ENCODE results near the gene PLEKHA5. TPM values are rescaled to one million over a fixed set of nuclear protein-coding genes. Genes with fewer than 3 reads are reported as not detected.

Gene PLEKHA5
- total and polyA plus RNA-seq, 7 donors, result 7.0 to 32.6 (median 14.7) TPM

- no peak overlapping the region for H3K4me3 ChIP-seq
- intact Hi-C loops (cut with DNase I), result no loop called here
- H3K9me3 ChIP-seq, result no peaks in the 10 kb centered on the region
- no peak for DNase-seq
- H3K4me1 ChIP-seq, result no peaks in the 10 kb centered on the region
- no peaks in the 10 kb centered on the region for H3K36me3 ChIP-seq
- 47 to 51% methylated on average over 2 of the region's 2 CpGs for WGBS, 2 donors
- no peak overlapping the region for H3K27ac ChIP-seq
- no peak for TF ChIP-seq POLR2A (IDR thresholded peaks at IDR 0.05)
- no peaks in the 10 kb centered on the region for H3K27me3 ChIP-seq
Measured at GRCh38 chr12:19153396-19153795, 23.9 kb downstream of the PLEKHA5 start.

DNA sequence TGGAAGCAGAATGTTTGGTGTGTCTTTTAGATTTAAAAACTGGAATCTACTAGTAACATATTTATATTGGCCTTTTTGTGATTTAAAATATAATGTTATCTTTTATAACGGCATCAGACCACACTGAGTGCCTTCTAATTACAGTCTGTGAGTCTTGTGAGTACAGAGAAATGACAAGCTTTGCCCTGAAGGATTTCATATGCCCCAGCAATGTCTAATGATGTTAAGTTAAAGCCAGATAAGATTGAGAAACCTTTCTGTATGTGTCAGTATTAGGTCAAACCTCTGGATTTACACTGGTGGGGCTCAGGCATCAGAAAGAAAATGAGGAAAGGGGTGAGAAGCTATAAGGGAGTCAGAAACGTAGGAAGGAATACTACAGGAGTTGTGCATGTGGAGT is 25.2 kb downstream of the PLEKHA5 start:
- intact Hi-C loops (cut with DNase I), result no loop called here
- H3K9me3 ChIP-seq, result no peaks in the 10 kb centered on the region
- peak overlapping the region in 1 of 4 donors; percentile 28 for H3K27ac ChIP-seq
- 38 to 45% methylated on average over 2 of the region's 2 CpGs for WGBS, 2 donors
- no peaks in the 10 kb centered on the region for H3K36me3 ChIP-seq
- H3K27me3 ChIP-seq, result no peaks in the 10 kb centered on the region
- DNase-seq, result no peak
- H3K4me3 ChIP-seq, result no peak overlapping the region
- H3K4me1 ChIP-seq, result peaks cover 0 to 5% (median 0%) of the 10 kb centered on the region in 4 donors
- TF ChIP-seq POLR2A (IDR thresholded peaks at IDR 0.05), result no peak
- TF ChIP-seq EP300 (IDR thresholded peaks at IDR 0.05), result no peak
- no peak for TF ChIP-seq CTCF (IDR thresholded peaks at IDR 0.05)
- TF ChIP-seq POLR2AphosphoS5 (IDR thresholded peaks at IDR 0.05), result no peak

- H3K36me3 ChIP-seq, result no peaks in the 10 kb centered on the region
- WGBS, 2 donors, result 21 to 66% methylated on average over 5 of the region's 5 CpGs
- no peak for DNase-seq
- H3K27ac ChIP-seq, result no peak overlapping the region
- TF ChIP-seq EP300 (IDR thresholded peaks at IDR 0.05), result no peak
- TF ChIP-seq POLR2AphosphoS5 (IDR thresholded peaks at IDR 0.05), result no peak
- TF ChIP-seq CTCF (IDR thresholded peaks at IDR 0.05), result no peak
- no peak for TF ChIP-seq POLR2A (IDR thresholded peaks at IDR 0.05)
- no peaks in the 10 kb centered on the region for H3K27me3 ChIP-seq
- peaks cover 0 to 5% (median 0%) of the 10 kb centered on the region in 4 donors for H3K4me1 ChIP-seq
- no peak overlapping the region for H3K4me3 ChIP-seq
- H3K9me3 ChIP-seq, result no peaks in the 10 kb centered on the region
- intact Hi-C loops (cut with DNase I), result no loop called here
Measured at GRCh38 chr12:19155981-19156734, 26.6 kb downstream of the PLEKHA5 start.

GRCh38 chr12:19158923-19159322 is 29.4 kb downstream of the PLEKHA5 start:
- Histone ChIP-seq H3K27ac (peak overlapping the region in 2 of 4 donors; percentile 6 to 63), H3K36me3 (no peaks in the 10 kb centered on the region), H3K9me3 (no peaks in the 10 kb centered on the region), H3K27me3 (no peaks in the 10 kb centered on the region), H3K4me1 (peaks cover 0 to 5% (median 0%) of the 10 kb centered on the region in 4 donors), H3K4me3 (no peak overlapping the region)
- WGBS, 2 donors, result 67 to 69% methylated on average over 1 of the region's 1 CpG
- TF ChIP-seq POLR2AphosphoS5 (IDR thresholded peaks at IDR 0.05) (peak in 2 of 4 donors; percentile 26 to 55), EP300 (IDR thresholded peaks at IDR 0.05) (no peak)
- intact Hi-C loops (cut with DNase I), result no loop called here
- no peak for DNase-seq

GRCh38 chr12:19161216-19161615 is 31.7 kb downstream of the PLEKHA5 start:
- intact Hi-C loops (cut with DNase I), result no loop called here
- H3K27ac ChIP-seq, result no peak overlapping the region
- peaks cover 0 to 5% (median 0%) of the 10 kb centered on the region in 4 donors for H3K4me1 ChIP-seq
- 73 to 87% methylated on average over 5 of the region's 5 CpGs for WGBS, 2 donors
- no peaks in the 10 kb centered on the region for H3K36me3 ChIP-seq
- no peaks in the 10 kb centered on the region for H3K9me3 ChIP-seq
- no peak overlapping the region for H3K4me3 ChIP-seq
- TF ChIP-seq POLR2AphosphoS5 (IDR thresholded peaks at IDR 0.05), result no peak
- TF ChIP-seq EP300 (IDR thresholded peaks at IDR 0.05), result no peak
- TF ChIP-seq CTCF (IDR thresholded peaks at IDR 0.05), result no peak
- TF ChIP-seq POLR2A (IDR thresholded peaks at IDR 0.05), result no peak
- DNase-seq, result no peak
- H3K27me3 ChIP-seq, result no peaks in the 10 kb centered on the region

Data from sigmoid colon (tissue), 7 donors.